WTC11 (cell line): ENCODE data around the gene FKBP1A.

Source experiments
- CTCF ChIP-seq: fragments of 200-600 bp; IDR thresholded peaks from 2 replicates; pipeline ENCODE4 v1.8.0; 2022; ENCODE audit warnings: antibody characterized with exemption
- GABPB1 ChIP-seq: sonication (generic); formaldehyde crosslinking; IDR thresholded peaks from 2 replicates; pipeline ENCODE4 v1.8.1; 2023; ENCODE audit warnings: mild to moderate bottlenecking, missing genetic modification reagents
- MAX ChIP-seq: sonication (generic); formaldehyde crosslinking; IDR thresholded peaks from 2 replicates; pipeline ENCODE4 v1.8.0; 2022; ENCODE audit warnings: mild to moderate bottlenecking, missing genetic modification reagents
- TF ChIP-seq, protein P1 (sequence below): sonication (generic); formaldehyde crosslinking; IDR thresholded peaks from 2 replicates; pipeline ENCODE4 v1.8.0; 2022; ENCODE audit warnings: mild to moderate bottlenecking, missing genetic modification reagents

- TF ChIP-seq CTCF (no peak), MAX (CRISPR knock-in tag) (no peak), GABPB1 (CRISPR knock-in tag) (no peak)
- TF ChIP-seq, protein P1, sequence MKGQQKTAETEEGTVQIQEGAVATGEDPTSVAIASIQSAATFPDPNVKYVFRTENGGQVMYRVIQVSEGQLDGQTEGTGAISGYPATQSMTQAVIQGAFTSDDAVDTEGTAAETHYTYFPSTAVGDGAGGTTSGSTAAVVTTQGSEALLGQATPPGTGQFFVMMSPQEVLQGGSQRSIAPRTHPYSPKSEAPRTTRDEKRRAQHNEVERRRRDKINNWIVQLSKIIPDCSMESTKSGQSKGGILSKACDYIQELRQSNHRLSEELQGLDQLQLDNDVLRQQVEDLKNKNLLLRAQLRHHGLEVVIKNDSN (CRISPR knock-in tag): no peak
Measured at GRCh38 chr20:1426231-1426849, 33.5 kb upstream of the FKBP1A start.
